ENCODE results near the gene PUSL1. TPM values are rescaled to one million over a fixed set of nuclear protein-coding genes. Genes with fewer than 3 reads are reported as not detected.

PUSL1 gene
- total and polyA plus RNA-seq, 2 of the 13 experiments (the other 11 are each of a cell fraction or from before 2014, with no cell fraction given) = 8.3 to 22.2 TPM

DNA sequence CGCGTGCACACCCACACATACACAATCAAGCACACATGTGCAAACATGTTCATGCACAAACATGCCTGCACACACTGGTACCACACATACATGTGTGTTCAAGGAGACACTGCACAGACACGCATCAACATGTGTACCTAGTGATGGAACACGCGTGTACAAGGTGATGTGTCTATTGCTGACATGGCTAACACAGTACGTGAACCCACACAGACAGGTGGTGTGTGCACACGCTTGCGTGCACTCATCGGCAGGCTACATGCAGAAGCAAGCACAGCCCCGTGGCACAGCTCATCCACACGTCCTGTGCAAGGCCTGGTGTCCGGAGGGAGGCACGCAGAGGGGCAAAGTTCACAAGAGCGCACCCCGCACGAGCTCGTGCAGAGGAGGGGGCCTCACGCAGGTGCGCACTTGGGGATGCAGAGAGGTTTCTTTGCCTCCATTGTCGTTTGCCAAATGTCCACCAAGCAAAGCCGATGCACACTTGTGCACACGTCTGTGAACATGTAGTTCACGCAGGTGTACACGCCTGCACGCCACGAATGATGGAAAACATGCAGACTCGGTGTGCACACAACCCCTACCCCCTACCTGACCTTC, 1.6 kb upstream of the PUSL1 start (continued):
- TF ChIP-seq, protein P1, sequence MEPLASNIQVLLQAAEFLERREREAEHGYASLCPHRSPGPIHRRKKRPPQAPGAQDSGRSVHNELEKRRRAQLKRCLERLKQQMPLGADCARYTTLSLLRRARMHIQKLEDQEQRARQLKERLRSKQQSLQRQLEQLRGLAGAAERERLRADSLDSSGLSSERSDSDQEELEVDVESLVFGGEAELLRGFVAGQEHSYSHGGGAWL (CRISPR knock-in tag; IDR thresholded peaks at IDR 0.05) = peak; percentile 44; the same call in 1 of the 2 replicates
- TF ChIP-seq, protein P2, sequence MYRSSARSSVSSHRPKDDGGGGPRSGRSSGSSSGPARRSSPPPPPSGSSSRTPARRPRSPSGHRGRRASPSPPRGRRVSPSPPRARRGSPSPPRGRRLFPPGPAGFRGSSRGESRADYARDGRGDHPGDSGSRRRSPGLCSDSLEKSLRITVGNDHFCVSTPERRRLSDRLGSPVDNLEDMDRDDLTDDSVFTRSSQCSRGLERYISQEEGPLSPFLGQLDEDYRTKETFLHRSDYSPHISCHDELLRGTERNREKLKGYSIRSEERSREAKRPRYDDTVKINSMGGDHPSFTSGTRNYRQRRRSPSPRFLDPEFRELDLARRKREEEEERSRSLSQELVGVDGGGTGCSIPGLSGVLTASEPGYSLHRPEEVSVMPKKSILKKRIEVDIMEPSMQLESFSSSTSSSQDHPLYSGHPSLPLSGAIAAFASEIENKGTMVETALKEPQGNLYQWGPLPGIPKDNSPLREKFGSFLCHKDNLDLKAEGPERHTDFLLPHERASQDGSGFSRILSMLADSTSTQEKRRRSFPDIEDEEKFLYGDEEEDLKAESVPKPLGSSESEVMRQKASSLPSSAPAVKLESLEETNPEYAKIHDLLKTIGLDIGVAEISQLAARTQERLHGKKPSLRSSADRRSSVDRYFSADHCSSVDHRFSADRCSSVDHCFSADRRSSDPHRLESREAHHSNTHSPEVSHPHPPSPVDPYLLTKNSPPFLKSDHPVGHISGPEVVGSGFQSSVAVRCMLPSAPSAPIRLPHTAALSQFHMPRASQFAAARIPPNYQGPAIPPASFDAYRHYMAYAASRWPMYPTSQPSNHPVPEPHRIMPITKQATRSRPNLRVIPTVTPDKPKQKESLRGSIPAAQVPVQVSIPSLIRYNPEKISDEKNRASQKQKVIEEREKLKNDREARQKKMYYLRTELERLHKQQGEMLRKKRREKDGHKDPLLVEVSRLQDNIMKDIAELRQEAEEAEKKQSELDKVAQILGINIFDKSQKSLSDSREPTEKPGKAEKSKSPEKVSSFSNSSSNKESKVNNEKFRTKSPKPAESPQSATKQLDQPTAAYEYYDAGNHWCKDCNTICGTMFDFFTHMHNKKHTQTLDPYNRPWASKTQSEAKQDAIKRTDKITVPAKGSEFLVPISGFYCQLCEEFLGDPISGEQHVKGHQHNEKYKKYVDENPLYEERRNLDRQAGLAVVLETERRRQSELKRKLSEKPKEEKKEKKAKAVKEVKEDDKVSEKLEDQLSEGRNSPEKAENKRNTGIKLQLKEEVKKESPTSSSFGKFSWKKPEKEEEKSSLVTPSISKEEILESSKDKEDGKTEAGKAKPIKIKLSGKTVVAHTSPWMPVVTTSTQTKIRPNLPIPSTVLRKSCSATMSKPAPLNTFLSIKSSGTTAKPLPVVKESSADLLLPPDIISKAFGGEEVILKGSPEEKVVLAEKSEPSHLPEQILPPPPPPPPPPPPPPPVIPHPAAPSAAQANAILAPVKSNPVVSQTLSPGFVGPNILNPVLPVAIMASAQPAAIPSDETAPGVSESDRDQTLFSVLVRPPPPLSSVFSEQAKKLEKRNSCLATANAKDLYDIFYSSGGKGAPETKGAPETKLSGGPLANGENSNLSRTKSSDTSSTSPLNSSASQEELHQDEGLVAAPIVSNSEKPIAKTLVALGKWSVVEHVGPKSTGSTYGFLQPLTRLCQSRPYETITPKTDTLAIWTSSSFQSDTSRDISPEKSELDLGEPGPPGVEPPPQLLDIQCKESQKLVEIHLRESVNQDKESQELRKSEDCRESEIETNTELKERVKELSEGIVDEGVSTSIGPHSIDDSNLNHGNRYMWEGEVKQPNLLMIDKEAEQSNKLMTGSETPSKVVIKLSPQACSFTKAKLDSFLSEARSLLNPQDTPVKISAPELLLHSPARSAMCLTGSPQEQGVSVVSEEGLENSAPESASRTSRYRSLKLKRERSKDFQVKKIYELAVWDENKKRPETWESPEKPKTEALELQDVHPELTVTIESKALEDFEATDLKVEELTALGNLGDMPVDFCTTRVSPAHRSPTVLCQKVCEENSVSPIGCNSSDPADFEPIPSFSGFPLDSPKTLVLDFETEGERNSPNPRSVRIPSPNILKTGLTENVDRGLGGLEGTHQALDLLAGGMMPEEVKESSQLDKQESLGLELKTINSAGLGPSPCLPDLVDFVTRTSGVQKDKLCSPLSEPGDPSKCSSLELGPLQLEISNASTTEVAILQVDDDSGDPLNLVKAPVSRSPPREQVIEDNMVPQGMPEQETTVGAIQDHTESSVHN (CRISPR knock-in tag; IDR thresholded peaks at IDR 0.05) = peak; percentile 14; the same call in 1 of the 2 replicates
- TF ChIP-seq MAFG (CRISPR knock-in tag; IDR thresholded peaks at IDR 0.05) = no peak
- peak; percentile 76 for TF ChIP-seq TARDBP (CRISPR knock-in tag; IDR thresholded peaks at IDR 0.05)
- TF ChIP-seq JARID2 (CRISPR knock-in tag; IDR thresholded peaks at IDR 0.05; ENCODE audit: insufficient replicate concordance) = no peak
- TF ChIP-seq, protein P3, sequence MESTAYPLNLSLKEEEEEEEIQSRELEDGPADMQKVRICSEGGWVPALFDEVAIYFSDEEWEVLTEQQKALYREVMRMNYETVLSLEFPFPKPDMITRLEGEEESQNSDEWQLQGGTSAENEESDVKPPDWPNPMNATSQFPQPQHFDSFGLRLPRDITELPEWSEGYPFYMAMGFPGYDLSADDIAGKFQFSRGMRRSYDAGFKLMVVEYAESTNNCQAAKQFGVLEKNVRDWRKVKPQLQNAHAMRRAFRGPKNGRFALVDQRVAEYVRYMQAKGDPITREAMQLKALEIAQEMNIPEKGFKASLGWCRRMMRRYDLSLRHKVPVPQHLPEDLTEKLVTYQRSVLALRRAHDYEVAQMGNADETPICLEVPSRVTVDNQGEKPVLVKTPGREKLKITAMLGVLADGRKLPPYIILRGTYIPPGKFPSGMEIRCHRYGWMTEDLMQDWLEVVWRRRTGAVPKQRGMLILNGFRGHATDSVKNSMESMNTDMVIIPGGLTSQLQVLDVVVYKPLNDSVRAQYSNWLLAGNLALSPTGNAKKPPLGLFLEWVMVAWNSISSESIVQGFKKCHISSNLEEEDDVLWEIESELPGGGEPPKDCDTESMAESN (CRISPR knock-in tag; conservative IDR thresholded peaks at IDR 0.05) = 0 out of 2 replicates have a peak, but pooled peaks have one; percentile 50
- TF ChIP-seq SETDB1 (CRISPR knock-in tag; IDR thresholded peaks at IDR 0.05; ENCODE audit: borderline replicate concordance) = no peak
- TF ChIP-seq, protein P4, sequence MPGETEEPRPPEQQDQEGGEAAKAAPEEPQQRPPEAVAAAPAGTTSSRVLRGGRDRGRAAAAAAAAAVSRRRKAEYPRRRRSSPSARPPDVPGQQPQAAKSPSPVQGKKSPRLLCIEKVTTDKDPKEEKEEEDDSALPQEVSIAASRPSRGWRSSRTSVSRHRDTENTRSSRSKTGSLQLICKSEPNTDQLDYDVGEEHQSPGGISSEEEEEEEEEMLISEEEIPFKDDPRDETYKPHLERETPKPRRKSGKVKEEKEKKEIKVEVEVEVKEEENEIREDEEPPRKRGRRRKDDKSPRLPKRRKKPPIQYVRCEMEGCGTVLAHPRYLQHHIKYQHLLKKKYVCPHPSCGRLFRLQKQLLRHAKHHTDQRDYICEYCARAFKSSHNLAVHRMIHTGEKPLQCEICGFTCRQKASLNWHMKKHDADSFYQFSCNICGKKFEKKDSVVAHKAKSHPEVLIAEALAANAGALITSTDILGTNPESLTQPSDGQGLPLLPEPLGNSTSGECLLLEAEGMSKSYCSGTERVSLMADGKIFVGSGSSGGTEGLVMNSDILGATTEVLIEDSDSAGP (CRISPR knock-in tag; IDR thresholded peaks at IDR 0.05; ENCODE audit: borderline replicate concordance) = peak; percentile 85; the same call in 1 of the 2 replicates
- TF ChIP-seq ZSCAN21 (CRISPR knock-in tag; IDR thresholded peaks at IDR 0.05; ENCODE audit: borderline replicate concordance) = peak; percentile 65; the same call in 1 of the 2 replicates
- peak; percentile 58; the same call in 1 of the 2 replicates for TF ChIP-seq RXRA (CRISPR knock-in tag; IDR thresholded peaks at IDR 0.05)
- peak; percentile 89 for TF ChIP-seq ZFX (CRISPR knock-in tag; IDR thresholded peaks at IDR 0.05; ENCODE audit: low read depth)
- no peak for TF ChIP-seq ZNF431 (CRISPR knock-in tag; IDR thresholded peaks at IDR 0.05; ENCODE audit: borderline replicate concordance, low read depth)
- TF ChIP-seq, protein P5, sequence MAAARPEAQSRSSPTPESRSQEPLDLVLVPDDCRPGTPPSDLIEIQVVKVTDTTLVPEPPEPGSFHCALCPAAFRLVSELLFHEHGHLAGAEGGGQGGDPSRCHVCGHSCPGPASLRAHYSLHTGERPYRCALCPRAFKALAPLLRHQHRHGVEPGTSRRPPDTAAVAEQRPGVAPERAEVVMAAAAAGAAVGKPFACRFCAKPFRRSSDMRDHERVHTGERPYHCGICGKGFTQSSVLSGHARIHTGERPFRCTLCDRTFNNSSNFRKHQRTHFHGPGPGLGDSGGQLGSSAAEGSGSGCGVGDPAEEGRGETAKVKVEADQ (CRISPR knock-in tag; IDR thresholded peaks at IDR 0.05; ENCODE audit: borderline replicate concordance) = no peak
- TF ChIP-seq AGO1 (IDR thresholded peaks at IDR 0.05; ENCODE audit: low read depth, low read length, poor library complexity, severe bottlenecking) = peak; percentile 36
- TF ChIP-seq ZNF12 (CRISPR knock-in tag; IDR thresholded peaks at IDR 0.05) = no peak

All from HepG2 (cell line).